ENCODE data around the gene LRP5.

The LRP5 gene

GRCh38 chr11:68347345-68347744, 35.0 kb downstream of the LRP5 start:
- TF ChIP-seq CTCF (conservative IDR thresholded peaks at IDR 0.05; ENCODE audit: low read depth) = no peak
- CTCF ChIA-PET = no interaction called here
- DNase-seq (ENCODE audit: low spot score) = no peak
- peak overlapping the region; percentile 10; the same call in 1 of the 2 replicates for H3K27ac ChIP-seq
- POLR2A ChIA-PET (ENCODE audit: low non-redundant PET) = no interaction called here

DNA sequence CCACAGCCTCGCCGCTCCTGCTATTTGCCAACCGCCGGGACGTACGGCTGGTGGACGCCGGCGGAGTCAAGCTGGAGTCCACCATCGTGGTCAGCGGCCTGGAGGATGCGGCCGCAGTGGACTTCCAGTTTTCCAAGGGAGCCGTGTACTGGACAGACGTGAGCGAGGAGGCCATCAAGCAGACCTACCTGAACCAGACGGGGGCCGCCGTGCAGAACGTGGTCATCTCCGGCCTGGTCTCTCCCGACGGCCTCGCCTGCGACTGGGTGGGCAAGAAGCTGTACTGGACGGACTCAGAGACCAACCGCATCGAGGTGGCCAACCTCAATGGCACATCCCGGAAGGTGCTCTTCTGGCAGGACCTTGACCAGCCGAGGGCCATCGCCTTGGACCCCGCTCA, 35.5 kb downstream of the LRP5 start:
- H3K27ac ChIP-seq = no peak overlapping the region
- ChIA-PET POLR2A (ENCODE audit: low non-redundant PET) (no interaction called here), CTCF (no interaction called here)
- DNase-seq (ENCODE audit: low spot score) = no peak
- TF ChIP-seq CTCF (conservative IDR thresholded peaks at IDR 0.05; ENCODE audit: low read depth) = no peak

GRCh38 chr11:68349461-68350249, 37.3 kb downstream of the LRP5 start:
- H3K27ac ChIP-seq = peak overlapping the region; percentile 37
- DNase-seq (ENCODE audit: low spot score) = no peak
- ChIA-PET CTCF (no interaction called here), POLR2A (ENCODE audit: low non-redundant PET) (interaction anchor here (0.5 kb wide), 1 partner anchor 48 kb away, joined by 6 read pairs; no protein-coding TSS in a partner anchor)
- TF ChIP-seq CTCF (conservative IDR thresholded peaks at IDR 0.05; ENCODE audit: low read depth) = no peak

- TF ChIP-seq CTCF (conservative IDR thresholded peaks at IDR 0.05; ENCODE audit: low read depth) = no peak
- CTCF ChIA-PET = interaction anchor here (0.5 kb wide), 1 partner anchor 71 kb away, joined by 3 read pairs; no protein-coding TSS in a partner anchor
- no peak for DNase-seq (ENCODE audit: low spot score)
- H3K27ac ChIP-seq = peak overlapping the region; percentile 37
- POLR2A ChIA-PET (ENCODE audit: low non-redundant PET) = no interaction called here
Observed at GRCh38 chr11:68350759-68351449, 38.5 kb downstream of the LRP5 start.

- no peak for TF ChIP-seq CTCF (conservative IDR thresholded peaks at IDR 0.05; ENCODE audit: low read depth)
- DNase-seq (ENCODE audit: low spot score) = no peak
- CTCF ChIA-PET = interaction anchor here (0.6 to 0.7 kb wide), 3 partner anchors 14 to 652 kb away, joined by 3 to 5 read pairs (median 3); no protein-coding TSS in a partner anchor
- POLR2A ChIA-PET (ENCODE audit: low non-redundant PET) = no interaction called here
- peak overlapping the region; percentile 37 for H3K27ac ChIP-seq
Observed at GRCh38 chr11:68351450-68352275, 39.3 kb downstream of the LRP5 start.

GRCh38 chr11:68352591-68352990, 40.2 kb downstream of the LRP5 start:
- TF ChIP-seq CTCF (conservative IDR thresholded peaks at IDR 0.05; ENCODE audit: low read depth) = no peak
- H3K27ac ChIP-seq = peak overlapping the region; percentile 98
- POLR2A ChIA-PET (ENCODE audit: low non-redundant PET) = no interaction called here
- no peak for DNase-seq (ENCODE audit: low spot score)
- CTCF ChIA-PET = interaction anchor here (0.6 to 0.9 kb wide), 2 partner anchors 16 to 651 kb away, joined by 3 to 5 read pairs; no protein-coding TSS in a partner anchor

All from RWPE1 (cell line).